ENCODE data around the gene KRT81.

GRCh38 chr12:52318241-52318990 is 27.1 kb upstream of the KRT81 start:
- TF ChIP-seq CTCF (conservative IDR thresholded peaks at IDR 0.05; ENCODE audit: low read length) (no peak), EZH2phosphoT487 (IDR thresholded peaks at IDR 0.05; ENCODE audit: borderline replicate concordance) (no peak)
